ENCODE measurements around the gene CAP2.

Gene CAP2

GRCh38 chr6:17446713-17447112 lies 53.3 kb downstream of the CAP2 start:
- no peak for FAIRE-seq

DNA sequence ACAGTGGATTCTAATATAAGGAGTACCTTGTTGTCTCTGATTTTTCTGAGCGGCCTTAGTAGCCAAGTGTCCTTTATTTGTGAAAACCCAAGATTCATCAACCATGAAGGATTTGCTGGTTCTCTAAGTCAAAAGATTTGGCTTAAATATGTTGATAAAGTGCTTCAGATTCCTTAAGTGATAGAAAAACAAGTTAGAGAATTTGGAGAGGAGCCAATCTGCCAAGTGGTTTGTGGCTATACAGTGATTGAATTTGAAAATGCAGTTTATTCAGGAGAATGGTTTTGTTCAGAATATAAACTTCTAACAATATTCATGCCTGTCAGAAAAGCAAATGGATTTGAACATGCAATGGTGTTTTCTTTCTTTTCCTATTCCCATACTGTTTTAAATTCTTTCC lies 54.8 kb downstream of the CAP2 start:
- no peak for FAIRE-seq

GRCh38 chr6:17450397-17450796 lies 57.0 kb downstream of the CAP2 start:
- no peak for FAIRE-seq

DNA sequence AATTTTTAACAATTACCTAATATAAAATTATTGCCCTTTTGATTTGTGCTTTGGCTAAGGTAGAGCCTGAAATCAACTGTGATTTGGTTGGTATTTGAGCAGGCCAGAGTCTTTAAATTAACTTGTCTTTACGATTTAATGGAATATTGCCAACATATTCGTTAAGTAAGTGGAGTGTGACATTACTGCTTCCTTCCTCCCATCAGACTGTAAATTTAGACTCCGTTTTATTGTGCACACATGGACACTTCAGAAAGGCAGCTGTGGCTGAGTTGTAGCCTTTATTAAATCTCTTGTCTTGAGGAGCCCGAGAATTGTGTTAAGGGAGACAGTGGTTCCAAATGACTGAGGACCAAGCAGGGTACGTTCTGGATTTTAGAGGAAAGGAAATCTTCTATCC lies 57.4 kb downstream of the CAP2 start:
- FAIRE-seq: no peak

DNA sequence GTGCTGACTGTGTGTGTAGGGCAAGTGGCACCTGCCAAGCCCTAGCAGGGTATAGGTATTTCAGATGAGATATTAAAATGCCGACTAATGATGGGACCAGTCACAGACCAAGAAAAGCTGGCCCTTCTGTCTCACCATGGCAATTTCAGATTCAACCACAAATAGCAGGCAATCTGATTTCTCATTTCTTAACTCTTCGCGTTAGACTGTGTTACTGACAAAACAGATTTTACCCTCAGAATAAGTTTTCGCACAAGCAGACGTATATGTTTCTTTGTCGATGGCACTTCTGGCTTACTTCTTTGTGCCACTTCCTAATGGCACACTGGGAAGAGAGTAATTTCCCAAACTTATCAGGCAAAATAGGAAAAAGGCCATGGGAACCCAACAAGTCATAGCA lies 58.7 kb downstream of the CAP2 start:
- no peak for FAIRE-seq

- no peak for FAIRE-seq
These were observed 61.1 kb downstream of the CAP2 start for GRCh38 chr6:17454316-17455005.

DNA sequence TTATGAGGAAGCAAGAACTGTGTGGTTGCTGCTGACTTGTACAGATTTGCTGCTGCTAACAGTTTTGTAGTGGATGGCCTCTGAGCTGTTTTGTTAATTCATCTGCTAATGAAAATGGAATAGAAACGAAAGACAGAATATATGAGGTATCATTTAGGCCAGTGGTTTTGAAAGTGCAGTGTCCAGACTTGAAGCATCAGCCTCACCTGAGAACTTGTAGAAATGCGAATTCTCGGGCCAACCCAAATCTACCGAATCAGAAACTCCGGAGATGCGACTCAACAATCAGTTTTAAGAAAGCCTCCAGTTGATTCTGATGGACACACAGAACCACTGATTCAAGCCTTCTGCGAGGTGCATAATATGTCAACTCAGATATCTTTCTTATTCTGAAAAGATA lies 62.5 kb downstream of the CAP2 start:
- no peak for FAIRE-seq

DNA sequence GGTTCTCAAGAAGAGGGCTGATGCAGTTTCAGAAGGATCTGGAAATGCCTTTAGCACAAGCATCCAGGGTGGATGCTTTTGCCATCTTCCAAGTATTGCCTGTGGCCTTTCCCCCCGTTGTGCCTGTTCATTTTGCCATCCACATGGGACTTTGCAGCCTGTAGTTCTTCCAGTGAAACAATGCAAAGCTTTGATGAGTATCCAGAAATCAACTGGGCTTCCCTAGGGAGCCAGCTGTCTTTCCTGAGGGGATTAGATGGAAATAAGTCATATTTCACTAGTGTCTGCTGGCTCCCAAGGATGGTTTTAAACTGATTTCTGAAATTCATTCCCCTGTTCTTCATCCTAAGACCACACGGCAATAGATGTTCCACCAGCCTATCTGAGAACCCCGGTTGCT lies 63.3 kb downstream of the CAP2 start:
- FAIRE-seq: no peak

GRCh38 chr6:17457405-17457804 lies 64.0 kb downstream of the CAP2 start:
- FAIRE-seq: no peak

DNA sequence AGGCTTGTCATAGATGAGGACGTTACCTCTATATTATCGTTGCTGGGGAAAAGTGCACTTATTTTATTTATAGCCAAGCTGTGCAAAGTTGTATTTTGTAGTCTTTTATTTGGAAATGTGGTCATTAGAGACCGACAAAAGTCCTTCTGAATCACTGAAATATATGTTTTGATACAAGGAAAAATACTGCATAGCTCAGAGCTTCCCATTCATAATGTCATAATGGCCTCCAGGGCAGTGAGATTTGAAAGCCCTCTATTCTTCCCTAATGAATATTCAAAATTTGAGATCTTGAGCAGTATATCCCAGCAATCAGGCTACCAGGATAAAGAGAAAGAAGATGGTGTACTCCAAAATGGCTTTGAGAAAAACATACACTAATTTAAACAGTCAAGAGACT lies 64.6 kb downstream of the CAP2 start:
- FAIRE-seq: no peak

DNA sequence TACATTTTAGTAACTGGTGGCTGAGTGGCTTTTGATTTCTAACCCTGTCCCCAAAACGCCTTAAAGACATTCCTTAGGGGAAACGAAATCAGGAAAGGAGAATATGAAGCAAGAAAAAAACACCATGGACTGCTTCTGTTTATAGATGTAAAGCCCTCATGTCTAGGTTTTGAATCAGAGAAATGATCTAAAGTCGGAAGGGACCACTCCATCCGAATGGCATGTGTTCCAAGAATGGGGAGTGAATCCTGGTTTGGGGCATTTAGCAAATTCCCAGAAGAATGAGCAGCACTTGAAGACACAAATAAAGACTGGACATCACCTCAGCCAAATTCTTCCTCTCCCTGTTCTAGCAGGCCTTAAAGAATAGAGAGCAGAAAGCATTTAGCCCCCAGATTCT lies 65.6 kb downstream of the CAP2 start:
- no peak for FAIRE-seq

- FAIRE-seq: no peak
These were observed 67.5 kb downstream of the CAP2 start for GRCh38 chr6:17460862-17461261.

DNA sequence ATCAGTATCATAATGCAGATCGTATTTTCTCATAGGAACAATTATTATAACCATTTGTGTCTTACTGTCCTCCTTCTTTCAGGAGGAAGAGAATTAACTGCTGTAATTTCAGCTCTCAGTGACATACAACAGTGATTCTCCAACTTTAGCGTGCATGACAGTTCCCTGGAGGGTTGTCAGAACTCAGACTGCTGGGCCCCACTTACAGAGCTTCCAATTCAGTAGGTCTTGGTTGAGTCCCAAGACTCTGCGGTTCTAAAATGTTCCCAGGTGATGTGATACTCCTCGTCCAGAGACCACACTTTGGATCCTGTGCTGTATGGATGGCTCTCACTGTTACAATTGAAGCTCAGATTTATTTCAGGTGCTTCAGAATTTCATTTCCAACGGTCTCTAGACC lies 72.8 kb downstream of the CAP2 start:
- FAIRE-seq: no peak

- FAIRE-seq: no peak
These were observed 73.3 kb downstream of the CAP2 start for GRCh38 chr6:17466707-17467106.

DNA sequence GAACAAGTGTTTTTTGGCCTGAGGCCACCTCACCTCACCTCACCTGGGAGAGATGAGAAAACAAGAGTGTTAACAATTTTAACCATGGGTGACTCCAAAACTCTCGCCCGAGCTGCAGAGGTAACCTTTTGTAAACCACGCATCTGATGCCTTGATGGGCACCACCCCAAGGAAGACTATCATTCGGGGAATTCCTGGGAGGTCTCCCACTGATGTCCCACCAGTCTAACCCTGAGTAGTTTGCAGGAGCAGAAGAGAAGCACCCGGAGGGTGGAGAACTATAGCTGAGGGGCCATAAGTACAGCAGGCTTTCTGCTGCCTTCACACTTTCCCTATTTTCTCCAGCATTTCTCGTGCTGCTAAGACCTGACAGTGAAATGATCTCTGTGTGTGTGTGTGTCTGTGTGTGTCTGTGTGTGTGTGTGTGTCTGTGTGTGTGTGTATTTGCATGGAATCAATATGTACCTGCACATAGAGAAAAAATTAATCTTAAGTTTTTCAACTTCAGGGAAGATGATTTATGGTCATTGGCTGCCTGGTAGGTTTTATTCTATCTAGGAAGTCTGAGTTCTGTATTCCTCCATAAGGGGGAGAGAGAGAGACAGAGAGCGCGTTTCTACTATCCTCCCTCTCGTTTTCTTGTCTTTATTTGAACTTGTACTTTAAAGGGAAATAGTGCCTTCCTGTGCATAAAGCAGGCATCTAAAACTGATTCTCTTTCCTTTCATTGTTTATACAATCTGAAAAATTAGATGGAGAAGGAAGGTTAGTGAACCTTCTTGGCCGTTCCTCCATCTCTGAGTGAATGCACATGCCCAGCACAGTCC lies 75.8 kb downstream of the CAP2 start:
- FAIRE-seq: no peak

DNA sequence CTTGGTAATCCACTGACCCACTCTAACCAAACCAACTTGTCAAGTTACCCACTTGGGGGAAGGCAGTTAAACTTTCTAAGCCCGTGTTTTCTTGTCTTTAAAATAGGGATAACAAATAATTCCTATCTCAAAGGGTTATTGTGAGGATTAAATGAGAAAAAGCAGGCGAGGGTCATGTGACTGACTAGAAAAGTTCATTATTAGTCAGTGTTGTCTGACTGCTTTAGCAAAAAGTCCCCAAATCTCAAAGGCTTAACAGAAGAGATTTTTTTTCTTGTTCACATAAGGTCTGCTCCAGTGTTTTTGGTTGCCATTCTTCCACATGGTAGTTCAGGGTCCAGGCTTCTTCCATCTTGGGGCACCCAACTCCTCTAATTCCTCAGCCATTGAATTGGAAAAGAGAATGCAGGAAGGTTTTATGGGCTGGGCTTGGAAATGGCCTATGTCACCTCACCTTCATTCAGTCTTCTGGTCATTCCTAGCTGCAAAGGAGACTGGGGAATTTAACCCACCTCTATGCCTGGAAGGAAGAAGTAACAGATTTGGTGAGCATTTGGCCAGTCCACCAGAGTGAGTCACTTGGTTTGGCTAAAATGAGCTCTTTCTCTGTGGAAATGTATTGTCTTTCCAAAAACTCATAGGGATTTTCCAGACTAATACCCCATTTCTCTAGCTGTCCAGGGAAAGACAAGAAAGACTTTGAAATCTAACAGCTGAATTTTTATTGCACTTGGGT lies 77.0 kb downstream of the CAP2 start:
- no peak for FAIRE-seq

DNA sequence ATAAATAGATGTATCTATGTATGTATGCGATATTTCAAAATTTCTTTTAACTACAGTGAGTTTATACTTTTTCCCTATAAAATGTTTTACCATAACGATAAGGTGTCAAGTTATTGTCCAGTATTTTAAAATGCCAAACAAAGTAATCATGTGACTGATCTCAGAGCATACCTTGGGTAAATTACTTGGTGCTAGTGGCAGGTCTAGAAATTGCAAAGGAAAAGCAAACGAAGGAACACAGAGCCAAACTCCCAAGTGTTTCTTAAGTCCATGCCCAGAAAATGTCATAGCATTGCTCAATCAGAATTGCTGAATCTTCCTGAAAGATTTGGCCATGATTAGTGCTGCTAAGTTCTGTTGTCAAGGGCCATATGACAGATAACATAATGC lies 77.5 kb downstream of the CAP2 start:
- no peak for FAIRE-seq

DNA sequence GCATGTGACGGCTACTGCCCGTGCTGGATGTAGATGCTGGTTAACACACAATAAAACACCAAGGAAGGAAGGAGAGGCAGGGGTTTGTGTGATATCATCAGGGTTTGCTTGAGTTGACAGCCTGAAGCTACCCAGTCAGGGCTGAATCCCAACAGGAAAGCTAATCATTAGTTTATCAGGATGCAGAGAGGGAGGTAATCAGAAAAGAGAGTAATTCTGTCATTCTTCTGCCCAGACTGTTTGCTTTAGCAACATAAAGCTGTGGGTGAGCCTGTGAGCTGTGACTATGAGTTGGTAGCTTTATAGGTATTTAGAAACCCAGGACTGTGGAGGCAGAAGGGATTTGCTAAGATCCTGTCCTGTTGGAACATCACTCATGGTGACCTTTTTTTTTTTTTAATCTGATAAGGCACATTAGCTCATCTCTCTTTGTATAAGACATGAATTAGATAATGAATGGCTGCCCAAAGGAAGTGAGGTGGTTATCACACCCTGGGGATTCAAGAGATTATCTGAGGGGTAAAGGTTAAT lies 79.3 kb downstream of the CAP2 start:
- no peak for FAIRE-seq

GRCh38 chr6:17473554-17473953 lies 80.2 kb downstream of the CAP2 start:
- FAIRE-seq: no peak

DNA sequence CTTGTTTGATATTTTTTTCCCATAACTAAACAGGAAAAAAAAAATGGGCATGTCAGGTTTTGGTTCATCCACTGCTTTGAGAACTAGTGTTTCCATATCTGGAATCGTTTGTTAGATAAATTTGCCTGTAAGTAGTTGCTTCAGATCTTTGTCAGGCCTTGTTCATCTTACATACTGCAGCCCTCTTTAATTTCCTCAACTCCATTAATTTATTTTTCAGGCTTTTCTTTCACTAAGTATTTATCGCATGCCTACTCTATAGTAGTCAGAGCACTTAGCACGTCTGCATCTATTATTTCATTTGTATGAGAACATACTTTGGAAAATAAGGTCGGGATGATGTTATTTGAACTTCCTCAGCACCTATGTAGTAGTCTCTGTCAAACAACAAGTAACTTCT lies 80.9 kb downstream of the CAP2 start:
- no peak for FAIRE-seq

DNA sequence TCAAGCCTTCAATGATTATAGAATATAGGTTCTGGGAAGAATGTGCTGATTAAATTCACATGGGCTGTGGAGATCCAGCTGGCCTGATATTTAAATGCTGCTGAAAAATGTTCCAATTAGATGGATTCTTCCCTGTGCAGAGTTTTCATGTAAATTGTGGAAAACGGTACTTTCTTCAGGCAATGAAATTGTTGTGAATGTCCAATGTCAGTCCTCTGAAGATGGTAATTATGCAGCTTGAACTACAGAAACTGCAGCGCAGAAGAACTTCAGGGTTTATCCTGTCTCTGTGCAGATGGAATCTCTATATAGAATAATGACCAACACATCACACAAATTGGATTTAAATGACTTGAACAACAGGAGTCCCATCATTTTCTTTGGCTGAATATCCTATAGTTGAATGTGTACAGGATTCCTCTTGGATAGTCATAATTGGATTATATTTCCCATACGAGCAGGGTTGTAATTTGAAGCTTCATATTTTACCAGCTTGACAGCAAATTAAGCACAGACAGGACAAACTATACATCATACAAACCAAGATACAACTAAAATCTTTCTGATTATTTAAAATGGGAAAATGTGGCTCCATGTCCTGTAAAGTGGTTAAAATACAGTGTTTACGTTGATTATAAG lies 82.3 kb downstream of the CAP2 start:
- no peak for FAIRE-seq

DNA sequence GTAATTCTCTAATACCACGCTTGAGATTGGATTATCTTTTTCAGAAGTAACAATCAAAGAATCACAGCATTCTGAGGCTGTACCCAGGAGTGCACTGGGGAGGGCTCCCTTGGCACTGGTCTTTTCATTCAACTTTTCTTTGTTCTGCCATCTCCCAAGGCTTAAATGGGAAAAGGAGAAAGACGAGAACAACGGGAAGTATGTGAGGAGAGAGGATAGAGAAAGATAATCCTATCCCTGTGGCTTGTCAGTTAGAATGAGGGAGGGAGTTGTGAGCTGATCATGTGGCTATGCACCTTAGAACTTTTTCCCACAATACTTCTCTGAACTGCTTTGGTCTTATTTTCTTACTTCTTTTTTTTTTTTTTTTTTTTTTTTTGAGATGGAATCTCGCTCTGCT lies 83.1 kb downstream of the CAP2 start:
- FAIRE-seq: no peak

- no peak for FAIRE-seq
These were observed 84.0 kb downstream of the CAP2 start for GRCh38 chr6:17477356-17477755.

All from A204.1 (cell line).